GM21528 (cell line): ENCODE results near the gene TRPM8.
"Not testable (repeated sequence)": the region's sequence is repeated elsewhere in the genome, so short reads cannot be mapped to it uniquely, and the experiment has no call there.

ENCODE experiments used
- ATAC-seq: cut with Tn5 transposase; IDR thresholded peaks from one replicate; pipeline ENCODE4 v1.9.1; 2021; ENCODE audit warnings: mild to moderate bottlenecking, moderate library complexity; ENCODE audit not compliant: unreplicated experiment, low FRiP score

The TRPM8 gene

DNA sequence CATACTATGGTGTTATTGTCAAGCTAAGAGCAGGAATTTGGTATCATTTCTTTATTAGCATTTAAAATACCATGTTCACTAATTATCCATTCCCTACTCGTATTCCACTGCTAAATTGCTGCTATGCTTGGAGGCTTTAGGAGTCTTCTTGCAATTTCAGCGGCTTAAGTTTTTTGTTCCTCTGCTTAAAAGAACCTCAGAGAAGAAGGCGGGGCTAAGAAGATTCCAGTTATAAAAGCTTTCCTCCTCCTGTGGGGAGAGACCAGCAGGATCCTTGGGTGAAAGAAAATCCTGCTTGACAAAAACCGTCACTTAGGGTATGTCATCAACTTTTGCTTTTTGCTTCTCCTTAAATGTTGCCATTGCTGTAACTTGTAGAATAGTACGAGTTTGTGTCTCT is at the start of gene TRPM8:
TRPM8 (plus strand) TSS at position 258 of the 400 bp plus-strand sequence. CDS start 9,165 bp downstream, outside the sequence.
- ATAC-seq, result no peak

DNA sequence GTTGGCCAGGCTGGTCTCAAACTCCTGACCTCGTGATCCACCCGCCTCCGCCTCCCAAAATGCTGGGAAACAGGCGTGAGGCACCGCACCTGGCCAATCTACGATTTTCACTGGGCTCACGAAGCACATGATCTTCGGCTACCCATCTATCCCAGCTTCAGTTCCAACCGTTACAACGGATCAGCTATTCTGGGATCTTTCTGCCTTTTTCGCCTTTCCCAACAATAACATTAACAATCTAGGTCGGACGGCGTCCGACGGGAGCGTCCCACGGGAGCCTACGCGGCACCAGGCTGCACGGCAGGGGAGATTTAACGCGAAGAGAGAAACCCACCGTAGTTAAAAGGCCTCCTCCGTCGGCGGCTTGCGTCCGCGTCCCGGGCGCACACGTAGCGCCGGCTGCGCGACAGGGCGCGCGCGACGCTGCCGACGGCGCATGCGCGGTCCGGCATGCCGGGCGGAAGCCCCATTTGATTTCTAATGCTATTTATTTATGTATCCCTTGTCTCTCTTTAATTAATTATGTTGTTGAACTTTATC is 49.1 kb upstream of the TRPM8 start, which contains the start of gene MSL3B:
MSL3B (minus strand) TSS at position 394 of the 540 bp plus-strand sequence.
- peak; percentile 70 for ATAC-seq

DNA sequence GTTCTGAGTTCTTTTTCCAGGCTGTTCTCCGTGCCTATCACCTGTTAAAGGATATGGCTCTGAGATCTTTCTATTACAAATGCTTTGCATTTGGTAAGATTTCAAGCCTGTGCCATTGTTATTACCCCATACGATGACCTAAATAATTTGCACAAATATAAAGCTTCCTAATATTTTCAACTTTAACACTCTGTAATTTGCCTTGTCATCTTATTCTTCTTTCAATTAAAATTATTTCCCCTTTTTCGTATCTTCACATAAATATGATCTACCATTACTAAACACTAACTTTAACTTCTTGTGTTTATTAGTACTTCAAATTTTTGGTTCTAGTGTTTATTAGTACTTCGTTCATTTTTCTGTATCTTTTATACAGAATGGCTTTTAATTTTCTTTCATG is 45.7 kb upstream of the TRPM8 start:
- ATAC-seq, result no peak

DNA sequence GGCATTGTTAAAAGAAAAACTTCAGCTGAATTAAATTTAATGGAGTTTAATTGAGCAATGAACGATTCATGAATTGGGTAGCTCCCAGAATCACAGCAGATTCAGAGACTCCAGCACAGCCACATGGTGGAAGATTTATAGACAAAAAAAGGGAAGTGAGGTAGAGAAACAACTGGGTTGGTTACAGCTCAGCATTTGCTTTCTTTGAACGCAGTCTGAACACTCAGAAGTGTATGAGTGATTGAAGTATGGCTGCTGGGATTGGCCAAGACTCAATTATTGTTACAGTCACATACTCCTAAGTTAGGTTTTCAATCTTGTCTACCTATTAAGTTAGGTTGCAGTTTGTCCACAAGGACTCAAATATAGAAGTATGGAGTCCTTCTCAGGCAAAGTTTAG is 45.0 kb upstream of the TRPM8 start:
- not testable (repeated sequence) for ATAC-seq

DNA sequence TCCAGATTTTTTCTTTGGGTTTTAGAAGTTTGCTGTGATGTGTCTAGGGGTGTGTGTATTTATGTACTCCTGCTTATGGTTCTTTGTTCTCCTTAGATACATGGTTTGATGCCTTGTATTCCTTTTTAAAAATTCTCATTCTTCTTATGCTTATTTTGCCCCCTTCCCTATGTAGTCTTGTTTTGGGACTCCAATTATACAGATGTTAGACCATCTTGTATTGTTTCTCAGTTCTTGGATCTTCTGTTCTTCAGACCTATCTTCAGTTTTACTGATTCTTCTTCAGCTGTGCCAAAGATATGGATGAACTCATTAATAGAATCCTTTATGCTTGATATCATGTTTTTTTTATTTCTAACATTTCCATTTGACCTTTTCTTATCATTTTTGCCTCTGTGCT is 34.8 kb upstream of the TRPM8 start:
- ATAC-seq, result no peak

DNA sequence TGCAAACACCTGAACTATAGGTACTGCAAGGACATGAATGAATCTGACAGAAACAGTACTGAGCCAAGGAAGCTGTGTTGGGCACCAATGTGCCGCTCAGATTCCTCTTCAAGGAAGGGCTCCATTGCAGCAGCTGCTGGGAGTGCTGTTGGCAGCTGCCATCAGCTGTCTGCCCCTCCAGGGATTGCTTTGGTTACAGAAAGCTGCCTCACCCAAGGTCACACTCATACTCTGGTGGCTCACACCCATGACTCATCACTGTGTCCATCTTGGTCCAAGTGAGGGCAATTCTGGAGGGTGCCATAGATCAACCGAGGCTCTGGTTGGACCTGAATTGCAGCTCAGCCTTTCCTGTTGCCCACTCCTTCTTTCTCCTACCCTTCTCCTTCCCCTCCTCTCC is 24.4 kb upstream of the TRPM8 start:
- ATAC-seq, result no peak

DNA sequence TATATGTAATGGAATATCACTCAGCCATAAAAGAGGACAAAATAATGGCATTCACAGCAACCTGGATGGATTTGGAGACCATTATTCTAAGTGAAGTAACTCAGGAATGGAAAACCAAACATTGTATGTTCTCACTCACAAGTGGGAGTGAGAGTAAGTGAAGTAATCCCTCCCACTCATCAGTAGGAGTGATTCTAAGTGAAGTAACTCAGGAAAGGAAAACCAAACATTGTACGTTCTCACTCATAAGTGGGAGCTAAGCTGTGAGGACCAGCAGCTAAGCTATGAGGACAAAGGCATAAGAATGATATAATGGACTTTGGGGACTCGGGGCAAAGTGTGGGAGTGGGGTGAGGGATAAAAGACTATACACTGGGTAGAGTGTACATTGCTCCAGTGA is 20.9 kb upstream of the TRPM8 start:
- ATAC-seq, result not testable (repeated sequence)

DNA sequence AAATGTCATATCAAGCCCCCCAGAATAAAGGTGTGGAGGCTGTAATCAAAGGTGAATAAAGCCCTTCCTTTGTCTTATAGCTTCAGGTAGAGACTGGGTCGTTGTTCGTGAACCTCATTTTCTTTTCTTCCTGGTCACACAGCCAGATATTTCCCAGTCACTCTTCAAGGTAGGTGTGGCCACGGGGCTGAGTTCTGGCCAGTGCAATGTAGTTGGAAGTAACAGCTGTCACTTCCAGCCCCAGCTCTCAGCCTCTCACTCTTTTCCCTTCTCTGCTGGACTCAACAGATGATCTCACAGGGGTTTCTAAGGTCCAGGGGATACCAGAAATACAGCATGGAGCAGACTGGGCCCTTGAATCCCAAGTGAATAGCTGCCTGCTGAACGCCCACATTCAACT is 15.8 kb upstream of the TRPM8 start:
- ATAC-seq, result no peak

DNA sequence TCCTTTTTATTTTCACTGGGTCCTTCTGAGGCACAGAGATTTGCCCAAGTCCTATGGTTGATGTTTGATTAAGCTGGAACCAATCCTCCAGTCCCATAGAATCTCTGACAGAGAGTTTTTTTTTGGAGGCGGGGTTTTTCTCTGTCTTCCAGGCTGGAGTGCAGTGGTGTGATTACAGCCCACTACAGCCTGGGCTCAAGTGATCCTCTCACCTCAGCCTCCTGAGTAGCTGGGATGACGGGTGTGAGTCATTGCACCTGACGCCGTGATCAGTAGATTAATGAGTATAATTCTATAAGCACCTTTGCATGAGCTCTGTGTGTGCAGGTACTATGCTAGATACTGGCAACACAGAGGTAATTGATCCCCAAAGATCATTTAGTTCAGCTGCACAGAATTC is 15.3 kb upstream of the TRPM8 start:
- ATAC-seq, result no peak

DNA sequence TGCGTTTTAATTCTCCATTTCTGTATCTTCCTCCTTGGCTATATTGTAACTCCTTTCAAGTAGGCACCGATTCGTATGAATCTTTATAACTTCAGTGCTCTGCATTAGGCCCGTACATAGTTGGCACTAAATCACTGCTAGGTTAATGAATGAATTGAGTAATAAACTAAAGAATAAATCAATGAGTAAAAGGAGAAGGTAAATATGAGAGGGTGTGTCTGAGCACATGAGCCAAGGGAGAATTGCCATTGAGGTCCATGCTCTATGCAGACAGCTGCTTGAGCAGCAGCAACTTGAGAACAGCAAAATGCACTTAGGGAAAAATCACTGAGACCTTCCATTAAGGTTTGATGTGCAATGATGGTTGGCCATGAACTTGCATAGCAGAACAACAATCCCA is 11.2 kb upstream of the TRPM8 start:
- ATAC-seq, result no peak

DNA sequence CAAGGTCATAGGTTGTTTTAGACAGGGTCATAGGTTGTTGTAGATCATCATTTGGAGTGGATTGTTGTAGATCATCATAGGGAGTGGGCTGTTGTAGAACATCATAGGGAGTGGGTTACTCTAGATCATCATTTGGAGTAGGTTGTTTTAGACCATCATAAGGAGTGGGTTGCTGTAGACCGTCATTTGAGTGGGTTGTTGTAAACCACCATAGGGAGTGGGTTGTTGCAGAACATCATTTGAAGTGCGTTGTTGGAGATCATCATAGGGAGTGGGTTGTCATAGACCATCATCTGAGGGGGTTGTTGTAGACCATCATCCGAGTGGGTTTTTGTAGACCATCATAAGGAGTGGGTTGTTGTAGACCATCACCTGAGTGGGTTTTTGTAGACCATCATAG is 9.5 kb upstream of the TRPM8 start:
- no peak for ATAC-seq

DNA sequence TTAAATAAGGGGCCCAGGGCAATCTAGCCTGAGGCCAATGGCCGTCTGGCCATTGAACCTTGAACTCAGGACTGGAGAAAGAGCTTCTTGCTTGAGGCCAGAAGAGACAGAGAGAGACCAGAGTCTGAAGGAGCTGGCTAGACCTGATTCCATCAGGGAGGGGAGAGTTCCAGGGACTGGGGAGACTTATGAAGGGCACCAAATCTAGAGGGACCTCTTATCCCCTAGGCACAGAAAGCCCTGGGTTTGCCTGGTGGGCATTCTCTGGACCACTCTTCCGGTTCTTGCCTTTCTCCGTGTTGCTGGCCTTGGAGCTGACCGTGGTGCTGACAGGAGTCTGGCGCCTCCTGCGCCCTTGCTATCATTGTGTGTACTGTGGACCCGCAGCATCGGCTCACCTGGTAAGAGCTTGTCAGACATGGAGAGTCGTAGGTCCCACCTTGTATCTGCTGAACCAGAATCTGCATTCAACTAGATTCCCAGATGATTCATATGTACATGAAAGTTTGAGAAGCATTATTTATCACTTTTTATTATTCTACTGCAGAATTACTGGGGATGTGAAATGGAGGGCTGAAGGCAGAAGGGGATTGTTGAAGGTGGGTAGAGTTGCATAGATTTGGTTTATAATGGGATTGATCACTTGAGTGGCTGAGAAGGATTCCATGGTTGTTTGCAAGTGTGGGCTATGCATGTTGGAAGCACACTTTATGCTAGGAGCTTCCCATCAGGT is 4.3 kb upstream of the TRPM8 start:
- ATAC-seq, result no peak

DNA sequence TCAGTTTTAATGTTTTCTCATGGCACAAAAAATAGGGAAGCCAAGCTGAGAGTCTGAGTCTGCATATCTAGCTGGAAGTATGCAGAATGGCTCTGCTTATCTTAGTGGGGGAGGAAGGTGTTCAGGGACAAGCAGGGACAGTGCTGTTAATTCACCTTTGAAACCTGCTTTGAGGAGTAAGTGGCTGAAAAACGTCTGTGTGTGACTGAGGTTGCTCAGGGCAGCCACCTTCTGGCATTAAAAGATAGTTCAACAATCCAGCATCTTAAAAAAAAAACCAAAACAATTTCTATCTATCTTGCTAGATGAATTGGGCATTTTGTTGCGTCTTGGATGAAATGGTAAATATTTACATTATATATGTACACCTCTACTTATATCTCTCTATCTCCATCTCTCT is 2.0 kb upstream of the TRPM8 start:
- ATAC-seq, result no peak

DNA sequence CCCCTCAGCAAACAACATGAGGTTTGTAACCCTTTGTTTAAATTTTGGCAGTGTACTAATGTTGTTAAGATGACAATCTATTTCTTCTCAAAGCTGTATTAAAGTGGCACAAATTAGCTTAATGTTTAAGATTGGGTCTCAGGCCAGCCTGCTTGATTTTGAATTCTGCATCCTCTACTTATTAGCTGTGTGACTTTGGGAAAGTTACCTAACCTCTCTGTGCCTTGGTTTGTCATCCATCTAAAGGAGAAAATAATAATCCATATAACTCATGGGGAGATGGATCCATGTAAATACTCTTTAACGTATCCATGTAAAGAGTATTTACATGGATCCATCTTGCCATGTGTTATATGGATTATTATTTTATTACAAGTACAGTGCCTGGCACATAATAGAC is 2.1 kb downstream of the TRPM8 start:
- no peak for ATAC-seq

DNA sequence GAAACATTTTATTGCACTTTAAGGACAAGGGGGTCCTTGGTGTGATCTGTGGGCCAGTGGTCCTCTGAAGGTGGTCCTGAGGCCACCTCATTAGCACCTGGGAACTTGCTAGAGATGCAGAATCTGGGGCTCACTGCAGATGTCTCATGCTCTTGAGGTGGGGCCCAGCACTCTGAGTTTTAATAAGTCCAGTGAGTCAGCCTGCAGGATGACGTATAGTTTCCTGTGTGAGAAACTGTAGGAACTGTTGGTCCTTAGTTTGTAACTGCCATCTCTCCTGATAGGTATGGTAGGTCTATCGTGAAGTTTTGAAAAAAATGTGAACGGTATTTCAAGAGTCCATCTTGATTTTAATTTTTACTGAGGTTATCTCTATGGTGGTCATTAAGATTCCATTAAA is 2.8 kb downstream of the TRPM8 start:
- ATAC-seq, result no peak

DNA sequence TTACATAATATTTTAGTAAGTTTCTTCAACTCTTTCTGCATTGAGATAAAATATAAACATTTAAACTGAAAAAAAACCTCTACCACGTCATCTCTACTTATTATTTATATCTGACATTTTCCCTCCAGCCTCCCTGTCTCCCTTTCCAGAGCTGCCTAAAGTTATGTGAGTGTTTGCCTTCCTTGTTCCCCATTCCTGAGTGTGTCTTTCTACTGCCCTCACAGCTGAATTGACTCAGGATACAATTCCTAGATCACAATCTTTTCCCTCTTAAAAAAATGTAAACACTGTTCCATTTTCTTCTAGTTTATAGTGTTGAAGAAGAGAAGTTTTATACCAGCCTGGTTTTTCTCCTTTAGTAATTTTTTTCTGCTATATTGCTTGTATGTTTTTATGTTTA is 5.3 kb downstream of the TRPM8 start:
- ATAC-seq, result no peak

DNA sequence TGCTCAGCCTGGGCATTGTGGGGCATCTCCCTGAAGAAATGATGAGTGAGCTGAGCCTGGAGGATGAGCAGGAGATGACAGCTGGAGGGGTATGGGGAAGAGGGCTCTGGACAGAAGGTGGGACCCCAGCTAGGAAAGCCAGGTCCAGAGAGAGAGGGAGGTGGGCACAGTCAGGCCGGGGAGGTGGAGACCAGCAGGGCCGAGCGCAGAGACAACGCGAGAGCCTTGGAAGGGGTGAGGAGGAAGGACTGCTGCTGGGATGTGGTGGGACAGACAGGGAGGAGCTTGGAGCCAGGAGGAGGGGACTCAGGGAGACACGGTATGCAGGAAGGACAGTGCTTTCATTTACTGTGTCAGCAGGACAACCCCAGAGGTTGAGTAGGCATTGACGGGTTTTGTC is 8.2 kb downstream of the TRPM8 start:
- no peak for ATAC-seq

DNA sequence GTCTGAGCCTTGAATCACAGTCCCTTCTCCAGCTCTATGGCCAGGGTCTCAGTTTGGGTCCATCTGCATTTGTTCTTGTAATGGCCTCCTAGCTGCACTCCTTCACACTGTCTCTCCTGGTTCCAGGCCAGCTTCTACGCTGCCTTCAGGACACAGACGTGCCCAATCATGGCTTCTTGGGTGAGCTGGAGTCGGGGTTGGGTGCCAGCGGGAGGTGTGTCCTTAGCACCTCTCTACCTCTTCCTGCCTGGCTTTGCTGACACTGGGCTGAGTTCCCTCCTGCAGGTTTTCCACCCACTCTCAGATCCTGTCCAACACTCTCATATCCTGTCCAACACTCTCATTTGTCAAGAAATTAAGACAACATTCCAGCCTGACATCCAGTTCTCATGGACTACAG is 9.6 kb downstream of the TRPM8 start:
- ATAC-seq, result no peak

DNA sequence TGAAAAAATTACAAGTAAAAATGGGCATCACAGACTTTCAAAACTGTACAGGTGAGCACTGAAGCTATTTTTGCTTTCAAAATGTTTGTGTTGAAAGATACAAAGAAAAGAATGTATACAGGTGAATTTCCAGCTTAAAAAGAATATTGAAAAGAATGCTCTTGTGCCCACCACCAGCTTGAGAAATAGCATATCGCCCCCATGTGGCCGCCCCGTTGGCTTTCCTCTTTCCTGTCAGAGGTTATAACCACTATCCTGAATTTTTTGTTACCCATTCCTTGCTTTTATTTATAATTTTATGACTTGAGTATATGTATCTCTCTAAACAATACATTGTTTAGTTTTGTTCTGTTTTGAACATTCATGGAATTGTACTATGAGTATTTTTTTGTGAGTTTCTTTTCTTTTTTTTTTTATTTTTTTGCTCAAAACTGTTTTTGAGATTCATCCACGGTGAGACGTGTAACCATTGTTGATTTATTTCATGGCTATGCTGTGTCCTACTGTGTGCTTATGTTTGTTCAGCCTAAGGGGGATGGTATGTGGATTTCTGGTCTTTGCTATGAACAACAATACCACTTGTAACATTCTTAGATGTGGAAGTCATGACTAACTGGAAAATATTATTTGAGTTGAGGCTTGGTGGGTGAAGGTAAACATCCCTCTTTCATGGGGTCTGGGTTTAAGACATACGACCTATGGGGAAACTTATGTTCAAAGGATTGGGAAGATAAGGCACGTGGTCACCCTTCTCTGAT is 11.6 kb downstream of the TRPM8 start:
- ATAC-seq, result no peak

DNA sequence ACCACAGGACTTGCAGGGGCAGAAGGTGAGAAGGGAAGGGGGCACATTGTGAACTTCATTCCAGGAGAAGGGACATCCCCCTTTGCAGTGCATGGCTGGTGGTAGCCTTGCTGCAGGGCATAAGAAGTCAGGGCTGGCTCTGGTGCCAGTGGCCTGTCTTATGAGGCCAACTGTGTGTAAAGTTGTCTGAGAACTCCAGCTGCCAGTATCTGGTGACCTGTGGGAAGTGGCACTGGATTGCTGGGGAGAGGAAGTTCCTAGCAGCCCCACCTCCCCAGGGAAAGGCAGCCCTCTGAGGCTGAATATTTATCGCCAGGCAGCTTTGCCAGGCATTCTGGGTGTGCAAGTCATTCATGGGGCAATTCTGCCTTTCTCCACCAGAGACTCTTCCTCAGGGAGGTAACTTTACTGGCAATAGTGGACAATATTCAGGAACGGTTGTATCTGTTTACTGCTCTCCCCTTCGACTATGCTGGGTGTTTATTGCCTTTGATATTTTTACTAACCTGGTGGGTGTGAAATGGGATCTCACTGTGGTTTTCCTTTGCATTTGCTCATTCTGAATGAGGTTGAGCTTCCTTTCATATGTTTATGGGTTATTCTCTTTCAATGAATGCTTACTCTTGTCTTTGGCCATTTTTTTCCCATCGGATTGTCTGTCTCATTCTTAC is 12.3 kb downstream of the TRPM8 start:
- ATAC-seq, result no peak

DNA sequence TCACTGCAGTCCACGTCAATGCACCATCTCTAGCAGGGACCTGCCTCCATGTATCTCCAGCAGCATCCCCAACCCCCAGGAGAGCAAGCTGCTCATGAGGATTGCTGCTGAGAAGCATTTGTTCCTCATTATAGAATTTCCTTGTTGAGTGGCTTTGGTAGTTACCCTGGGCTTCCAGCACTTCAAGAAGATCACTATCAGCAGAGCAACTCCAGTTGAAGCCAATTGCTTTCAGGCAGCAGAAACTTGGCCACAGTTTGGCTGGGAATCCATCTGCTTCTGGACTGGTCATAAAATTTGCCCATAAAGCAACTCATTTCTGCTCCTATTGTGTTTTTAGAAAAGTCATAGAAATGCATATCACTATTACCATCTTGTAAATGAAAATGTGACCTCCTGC is 17.4 kb downstream of the TRPM8 start:
- ATAC-seq, result no peak
